OCI-LY1 (cell line): ENCODE data around the gene WDR59.

ENCODE experiments used
- CTCF ChIP-seq: fragments of 200-600 bp; sonication (generic), shearing (Covaris generic); IDR thresholded peaks from 2 replicates; pipeline ENCODE4 v1.5.1; 2017; ENCODE audit warnings: mild to moderate bottlenecking, antibody characterized with exemption, low read length, moderate library complexity, mixed read lengths
- EZH2 ChIP-seq: fragments of 200-600 bp; sonication (generic), shearing (Covaris generic); IDR thresholded peaks from 2 replicates; pipeline ENCODE4 v1.8.0; 2017; ENCODE audit warnings: borderline replicate concordance, mixed run types, mild to moderate bottlenecking, antibody characterized with exemption, low read length, moderate library complexity, mixed read lengths

- TF ChIP-seq CTCF (no peak), EZH2 (no peak)
Measured at GRCh38 chr16:74951681-74952080, 33.2 kb downstream of the WDR59 start.
